ENCODE measurements around the gene CHAC2. TPM values are rescaled to one million over a fixed set of nuclear protein-coding genes. Genes with fewer than 3 reads are reported as not detected.

CHAC2 gene
- total RNA-seq, 1 donor from 2014 or later = 1.3 TPM

GRCh38 chr2:53784436-53784835, 16.8 kb downstream of the CHAC2 start:
- no peak for DNase-seq (ENCODE audit: low spot score)
- Mint-ChIP-seq H3K27me3 (ENCODE audit: unreplicated experiment) (peaks cover 13% of the 10 kb centered on the region), H3K9me3 (ENCODE audit: unreplicated experiment) (no peaks in the 10 kb centered on the region), H3K4me1 (ENCODE audit: unreplicated experiment) (peaks cover 25% of the 10 kb centered on the region), H3K4me3 (ENCODE audit: unreplicated experiment) (no peak overlapping the region), H3K36me3 (ENCODE audit: low read depth, unreplicated experiment) (peaks cover 12% of the 10 kb centered on the region), H3K27ac (ENCODE audit: unreplicated experiment) (no peak overlapping the region)
- no peak for TF ChIP-seq CTCF (IDR thresholded peaks at IDR 0.05; ENCODE audit: unreplicated experiment)

- H3K36me3 Mint-ChIP-seq (ENCODE audit: low read depth, unreplicated experiment) = peaks cover 12% of the 10 kb centered on the region
- H3K4me1 Mint-ChIP-seq (ENCODE audit: unreplicated experiment) = peaks cover 25% of the 10 kb centered on the region
- no peak for TF ChIP-seq CTCF (IDR thresholded peaks at IDR 0.05; ENCODE audit: unreplicated experiment)
- peaks cover 13% of the 10 kb centered on the region for H3K27me3 Mint-ChIP-seq (ENCODE audit: unreplicated experiment)
- peak overlapping the region; percentile 99 for H3K4me3 Mint-ChIP-seq (ENCODE audit: unreplicated experiment)
- no peak for DNase-seq (ENCODE audit: low spot score)
- no peaks in the 10 kb centered on the region for H3K9me3 Mint-ChIP-seq (ENCODE audit: unreplicated experiment)
- H3K27ac Mint-ChIP-seq (ENCODE audit: unreplicated experiment) = peak overlapping the region; percentile 96
Measured at GRCh38 chr2:53785366-53785765, 17.8 kb downstream of the CHAC2 start.

DNA sequence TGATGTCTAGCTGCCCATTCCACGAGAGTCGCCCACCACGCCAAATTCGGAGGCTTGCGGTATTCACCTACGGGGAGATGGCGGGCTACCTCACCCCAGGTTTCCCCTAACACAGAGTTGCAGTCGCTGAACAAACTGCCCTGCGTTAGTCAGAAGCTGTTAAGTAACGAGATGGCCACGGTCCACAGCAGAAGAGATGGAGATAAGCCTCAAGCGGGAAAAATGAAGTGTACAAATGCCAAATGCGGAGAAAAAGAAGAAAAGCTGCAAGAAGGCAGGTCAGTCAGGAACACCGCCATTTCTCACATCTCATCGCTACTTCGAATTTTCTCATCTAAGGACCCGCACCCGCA, 18.7 kb downstream of the CHAC2 start:
- no peak for DNase-seq (ENCODE audit: low spot score)
- H3K4me3 Mint-ChIP-seq (ENCODE audit: unreplicated experiment) = peak overlapping the region; percentile 99

GRCh38 chr2:53786705-53787613, 19.4 kb downstream of the CHAC2 start, which contains the start of the genes ASB3 and ERLEC1:
Gene ASB3, minus strand, starts transcription at chr2:53786953. Its CDS starts 21,381 bp downstream, at chr2:53765572.
Gene ERLEC1, plus strand, starts transcription at chr2:53787044. Its CDS starts 167 bp downstream, at chr2:53787211.
- Mint-ChIP-seq H3K27ac (ENCODE audit: unreplicated experiment) (peak within 1 kb of the TSS; percentile 97), H3K4me3 (ENCODE audit: unreplicated experiment) (peak within 1 kb of the TSS; percentile 99), H3K4me1 (ENCODE audit: unreplicated experiment) (peaks cover 25% of the 10 kb centered on the region), H3K27me3 (ENCODE audit: unreplicated experiment) (peaks cover 13% of the 10 kb centered on the region), H3K36me3 (ENCODE audit: low read depth, unreplicated experiment) (peaks cover 12% of the 10 kb centered on the region), H3K9me3 (ENCODE audit: unreplicated experiment) (no peaks in the 10 kb centered on the region)
- TF ChIP-seq CTCF (IDR thresholded peaks at IDR 0.05; ENCODE audit: unreplicated experiment) = no peak
- DNase-seq (ENCODE audit: low spot score) = peak; percentile 86

More for the DNA sequence above, 18.7 kb downstream of the CHAC2 start:
- H3K4me1 Mint-ChIP-seq (ENCODE audit: unreplicated experiment) = peaks cover 25% of the 10 kb centered on the region
- peak overlapping the region; percentile 96 for H3K27ac Mint-ChIP-seq (ENCODE audit: unreplicated experiment)
- H3K36me3 Mint-ChIP-seq (ENCODE audit: low read depth, unreplicated experiment) = peaks cover 12% of the 10 kb centered on the region
- no peak for TF ChIP-seq CTCF (IDR thresholded peaks at IDR 0.05; ENCODE audit: unreplicated experiment)
- H3K27me3 Mint-ChIP-seq (ENCODE audit: unreplicated experiment) = peaks cover 13% of the 10 kb centered on the region
- H3K9me3 Mint-ChIP-seq (ENCODE audit: unreplicated experiment) = no peaks in the 10 kb centered on the region
